HG03095 (cell line): ENCODE results near the gene ITGA11.

Experiments
- ATAC-seq: cut with Tn5 transposase; IDR thresholded peaks from one replicate; pipeline ENCODE4 v1.9.1; 2021; ENCODE audit warnings: moderate library complexity; ENCODE audit not compliant: unreplicated experiment

ITGA11 gene

DNA sequence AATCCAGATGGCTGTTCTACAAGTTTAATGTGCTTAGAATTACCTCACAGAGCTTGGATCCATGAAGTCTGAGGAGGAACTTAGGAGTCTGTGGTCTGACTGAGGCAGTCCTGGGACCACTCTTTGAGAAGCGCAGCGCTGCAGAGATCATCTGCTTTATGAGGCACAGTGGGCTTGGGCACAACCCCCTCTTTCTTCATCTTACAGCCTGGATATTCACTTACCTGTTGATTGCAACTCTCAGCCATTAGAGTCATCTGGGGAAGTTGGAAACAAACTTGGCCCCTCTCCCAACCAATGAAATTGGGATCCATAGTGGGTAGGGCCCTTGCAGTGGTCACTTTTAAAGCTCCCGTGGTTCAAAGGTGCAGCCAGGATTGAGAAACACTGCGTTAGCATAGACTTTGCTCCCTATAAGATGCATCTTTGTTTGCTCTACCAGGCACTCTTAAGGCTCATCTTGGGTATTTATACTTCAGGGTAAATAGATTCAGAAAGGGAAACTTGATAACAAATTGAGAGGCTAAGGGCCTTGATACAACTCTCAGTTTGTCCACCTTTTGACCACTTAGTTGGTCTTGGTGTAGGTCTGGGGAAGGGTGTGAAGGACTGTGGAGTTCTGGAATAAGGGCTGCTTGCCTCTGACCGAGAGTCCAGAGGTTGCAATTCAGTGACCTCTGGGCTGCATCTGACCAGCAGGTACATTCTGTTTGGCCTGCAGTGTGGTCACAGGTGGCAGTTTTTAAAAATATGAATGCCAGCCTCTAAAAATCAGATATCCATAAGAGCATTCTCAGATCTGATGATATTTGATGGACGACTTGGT lies 131.6 kb downstream of the ITGA11 start:
- ATAC-seq, result no peak

DNA sequence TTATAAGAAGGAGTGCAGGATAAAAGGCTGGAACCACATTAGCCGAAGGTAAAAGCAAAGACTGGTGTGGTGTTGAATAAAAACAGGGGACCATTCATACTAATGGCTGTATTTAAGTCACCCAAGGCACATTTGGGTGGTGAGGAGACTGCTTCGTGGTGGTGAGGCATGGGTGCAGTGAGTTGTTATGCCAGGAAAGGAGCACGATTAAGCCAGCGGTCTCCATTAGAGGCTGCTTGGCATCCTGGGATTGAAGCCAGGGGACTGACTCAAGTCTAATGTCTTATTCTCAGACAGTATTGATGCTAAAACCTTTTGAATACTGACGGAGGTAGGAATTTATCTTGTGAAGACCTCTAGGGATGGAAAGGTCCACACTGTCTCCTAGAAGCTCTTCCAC lies 132.5 kb downstream of the ITGA11 start:
- peak; percentile 13 for ATAC-seq

DNA sequence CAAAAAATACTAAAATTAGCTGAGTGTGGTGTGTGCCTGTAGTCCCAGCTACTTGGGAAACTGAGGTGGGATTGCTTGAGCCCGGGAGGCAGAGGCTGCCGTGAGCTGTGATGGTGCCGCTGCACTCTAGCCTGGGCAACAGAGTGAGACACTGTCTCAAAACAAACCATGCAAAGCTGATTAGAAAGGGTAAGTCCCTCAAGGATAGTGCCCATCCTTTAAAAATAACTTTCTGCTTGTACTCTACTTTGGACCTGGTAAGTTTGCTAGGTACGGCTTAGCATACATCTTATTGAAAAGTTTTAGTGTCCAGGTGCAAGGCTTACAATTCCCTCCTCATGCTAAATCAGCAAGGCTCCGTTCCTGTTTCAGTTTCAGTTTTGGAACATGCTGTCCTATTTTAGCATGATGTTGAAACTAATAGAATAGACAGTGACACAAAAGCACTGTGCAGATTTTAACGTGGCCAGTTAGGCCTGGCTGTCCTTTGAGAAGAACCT lies 133.0 kb downstream of the ITGA11 start:
- ATAC-seq, result peak; percentile 80

DNA sequence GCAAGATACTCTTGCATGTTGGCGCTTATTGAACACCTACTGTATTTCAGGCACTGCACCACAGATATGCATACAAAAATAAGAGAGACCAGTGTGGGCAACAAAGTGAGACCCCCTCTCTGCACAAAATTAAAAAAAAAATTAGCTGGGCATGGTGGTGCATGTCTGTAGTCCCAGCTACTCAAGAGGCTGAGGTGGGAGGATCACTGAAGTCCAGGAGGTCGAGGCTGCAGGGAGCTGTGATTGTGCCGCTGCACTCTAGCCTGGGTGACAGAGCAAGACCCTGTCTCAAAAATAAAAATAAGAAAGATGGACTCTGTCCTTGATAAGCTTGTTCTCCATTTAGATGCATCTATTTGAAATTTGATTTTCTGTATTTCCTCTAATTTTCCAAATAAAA lies 133.6 kb downstream of the ITGA11 start:
- no peak for ATAC-seq

DNA sequence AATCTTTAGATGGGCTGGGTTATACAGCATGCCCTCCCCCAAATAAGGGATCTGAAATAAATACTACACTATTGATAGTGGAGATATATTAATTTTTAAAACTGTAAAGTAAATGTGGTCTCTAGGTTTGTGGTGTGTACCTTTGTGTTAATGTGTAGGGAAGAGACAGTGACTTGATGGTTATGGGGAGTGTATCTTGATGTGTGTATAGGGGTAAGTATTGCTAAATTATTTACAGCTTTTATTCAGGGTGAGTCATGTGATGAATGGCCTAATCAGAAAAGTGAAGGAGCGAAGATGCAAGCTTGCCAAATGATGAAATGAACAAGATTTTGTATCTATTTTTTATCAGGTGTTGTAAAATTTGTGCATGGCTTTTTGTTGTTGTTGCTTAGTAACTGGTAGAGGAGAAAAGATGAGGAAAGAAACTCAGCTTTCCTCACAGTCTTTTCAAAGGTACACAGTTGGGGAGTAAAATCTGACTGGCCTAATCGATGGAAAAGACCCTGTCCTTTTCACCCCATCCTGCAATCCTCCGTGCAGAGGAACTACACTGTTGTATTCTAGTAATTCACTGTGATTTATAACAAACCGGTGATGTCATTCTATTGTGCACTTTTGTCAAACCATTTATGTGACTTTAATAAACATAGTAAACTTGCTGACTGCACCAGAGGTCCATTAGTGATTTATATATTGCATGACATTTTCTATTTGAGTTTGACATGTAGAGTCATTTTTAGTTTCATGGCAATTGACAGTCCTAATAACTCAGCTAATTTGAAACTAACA lies 136.8 kb downstream of the ITGA11 start:
- ATAC-seq, result no peak

DNA sequence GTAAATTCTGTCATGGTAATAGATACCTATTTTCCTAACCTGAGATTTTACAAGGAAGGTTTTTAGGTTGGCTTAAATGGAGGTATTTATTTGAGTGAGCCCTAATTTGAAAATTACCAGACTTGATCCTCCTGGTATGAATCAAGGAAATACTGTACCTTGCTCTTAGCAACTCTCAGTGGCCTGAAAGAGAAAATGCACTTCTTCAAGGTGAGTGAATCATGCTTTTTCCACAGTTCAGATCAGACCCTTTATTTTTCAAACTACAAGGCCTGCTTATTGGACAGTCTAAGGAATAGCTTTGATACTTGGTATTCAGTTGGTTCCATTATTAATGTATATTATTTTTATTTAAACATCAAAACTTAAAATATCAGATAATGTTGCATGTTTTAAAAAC lies 139.0 kb downstream of the ITGA11 start:
- no peak for ATAC-seq

DNA sequence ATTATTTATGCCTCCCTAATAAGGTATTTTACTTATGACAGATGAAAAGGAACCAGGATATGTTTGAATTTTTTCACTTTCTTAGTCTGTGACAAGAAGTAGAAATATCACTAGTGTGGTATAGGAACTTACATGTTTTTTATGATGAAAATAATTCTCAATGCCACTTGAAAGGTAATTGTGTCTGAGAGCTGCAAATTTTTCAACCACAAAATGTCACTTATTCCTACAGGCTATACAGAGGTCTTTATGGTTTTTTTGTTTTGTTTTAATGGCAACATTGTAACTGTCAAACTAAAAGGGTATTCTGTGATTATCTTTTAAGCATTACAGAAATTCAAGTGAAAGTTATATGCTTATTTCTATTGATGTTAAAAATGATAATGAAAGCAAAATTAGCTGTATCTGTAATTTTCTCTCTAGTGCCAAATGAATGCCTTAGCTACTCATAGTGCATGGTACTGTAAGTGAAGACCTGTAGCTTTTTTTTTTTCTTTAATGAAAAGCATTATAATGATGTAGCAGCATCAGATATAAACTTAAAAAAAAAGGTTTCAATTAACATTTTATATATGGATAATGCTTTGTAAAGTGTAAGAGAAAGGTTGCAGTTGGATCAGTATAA lies 139.7 kb downstream of the ITGA11 start:
- ATAC-seq, result no peak

DNA sequence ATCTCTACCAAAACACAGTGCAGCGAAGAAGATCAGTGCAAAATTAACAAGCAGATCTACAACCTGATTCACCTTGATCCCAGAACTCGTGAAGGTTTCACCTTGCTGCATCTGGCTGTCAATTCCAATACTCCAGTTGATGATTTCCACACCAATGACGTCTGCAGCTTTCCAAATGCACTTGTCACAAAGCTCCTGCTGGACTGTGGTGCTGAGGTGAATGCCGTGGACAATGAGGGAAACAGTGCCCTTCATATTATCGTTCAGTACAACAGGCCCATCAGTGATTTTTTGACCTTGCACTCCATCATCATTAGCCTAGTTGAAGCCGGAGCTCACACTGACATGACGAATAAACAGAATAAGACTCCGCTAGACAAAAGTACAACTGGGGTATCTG lies 141.2 kb downstream of the ITGA11 start:
- no peak for ATAC-seq

DNA sequence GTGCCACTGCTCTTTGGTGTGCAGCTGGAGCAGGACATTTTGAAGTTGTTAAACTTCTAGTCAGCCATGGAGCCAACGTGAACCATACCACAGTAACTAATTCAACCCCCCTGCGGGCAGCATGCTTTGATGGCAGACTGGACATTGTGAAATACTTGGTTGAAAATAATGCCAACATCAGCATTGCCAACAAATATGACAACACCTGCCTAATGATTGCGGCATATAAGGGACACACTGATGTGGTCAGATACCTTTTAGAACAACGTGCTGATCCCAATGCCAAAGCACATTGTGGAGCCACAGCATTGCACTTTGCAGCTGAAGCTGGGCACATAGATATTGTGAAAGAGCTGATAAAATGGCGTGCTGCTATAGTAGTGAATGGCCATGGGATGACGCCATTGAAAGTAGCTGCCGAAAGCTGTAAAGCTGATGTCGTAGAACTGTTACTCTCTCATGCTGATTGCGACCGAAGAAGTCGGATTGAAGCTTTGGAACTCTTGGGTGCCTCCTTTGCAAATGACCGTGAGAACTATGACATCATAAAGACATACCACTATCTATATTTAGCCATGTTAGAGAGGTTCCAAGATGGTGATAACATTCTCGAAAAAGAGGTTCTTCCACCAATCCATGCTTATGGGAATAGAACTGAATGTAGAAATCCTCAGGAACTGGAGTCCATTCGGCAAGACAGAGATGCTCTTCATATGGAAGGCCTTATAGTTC lies 142.2 kb downstream of the ITGA11 start:
- no peak for ATAC-seq

DNA sequence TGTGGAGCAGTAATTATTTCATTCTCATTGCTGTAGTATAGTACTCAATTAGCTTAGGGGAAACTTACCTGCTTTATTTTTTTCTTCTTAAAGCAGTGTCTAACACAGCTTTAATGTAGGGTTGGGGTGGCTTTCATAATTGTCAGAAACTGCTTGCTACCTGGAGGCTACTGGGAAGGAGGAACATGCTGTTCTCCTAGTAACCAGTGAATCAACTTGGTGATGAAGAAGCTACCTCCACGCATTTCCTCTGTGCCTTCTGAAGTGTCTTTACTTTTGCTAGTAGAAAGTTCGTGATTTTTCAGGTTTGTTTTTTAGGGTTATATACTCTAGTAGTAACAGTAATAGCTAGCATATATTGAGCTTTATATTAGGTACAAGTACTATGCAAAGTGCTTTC lies 142.9 kb downstream of the ITGA11 start:
- no peak for ATAC-seq

DNA sequence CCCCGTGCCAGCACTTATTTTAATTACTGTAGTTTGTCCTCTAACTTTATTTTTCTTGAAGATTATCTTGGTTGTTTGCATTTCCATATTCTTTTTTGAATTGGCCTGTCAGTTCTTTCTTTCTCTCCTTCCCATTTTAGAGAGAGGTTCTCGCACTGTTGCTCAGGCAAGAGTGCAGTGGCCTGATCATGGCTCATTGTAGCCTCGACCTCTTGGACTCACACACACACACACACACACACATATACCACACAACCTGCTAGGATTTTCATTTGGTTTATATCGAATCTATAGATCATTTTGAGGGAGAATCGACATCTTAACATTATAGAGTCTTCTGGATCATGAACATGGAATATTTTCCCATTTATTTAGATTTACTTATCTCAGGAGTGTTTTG lies 145.7 kb downstream of the ITGA11 start:
- no peak for ATAC-seq

DNA sequence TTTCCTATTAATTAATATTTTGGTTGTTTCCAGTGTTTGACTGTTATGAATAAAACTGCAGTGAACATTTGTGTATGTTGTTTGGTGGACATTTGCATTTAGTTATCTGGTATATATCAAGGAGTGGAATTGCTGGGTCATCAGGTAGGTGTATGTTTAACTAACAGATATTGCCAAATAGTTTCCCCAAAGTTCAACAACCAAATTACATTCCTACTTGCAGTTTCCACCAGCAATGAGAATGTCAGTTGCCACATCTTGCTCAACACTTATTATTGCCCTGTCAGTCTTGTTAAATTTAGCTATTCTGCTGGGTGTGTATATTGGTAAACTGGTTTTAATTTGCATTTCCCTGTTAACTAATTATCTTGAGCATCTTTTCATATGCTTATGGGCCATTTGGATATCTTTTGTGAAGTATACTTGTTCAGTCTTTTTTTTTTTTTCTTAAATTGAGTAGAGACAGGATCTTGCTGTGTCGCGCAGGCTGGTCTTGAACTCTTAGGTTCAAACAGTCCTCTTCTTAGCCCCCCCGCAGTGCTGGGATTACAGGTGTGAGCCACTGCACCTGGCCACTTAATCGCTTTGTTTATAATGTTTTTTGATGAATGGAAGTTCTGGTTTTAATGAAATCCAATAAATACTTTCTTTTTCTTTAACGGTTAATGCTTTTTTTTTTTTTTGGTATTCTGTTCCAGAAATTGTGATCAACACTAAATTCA lies 146.5 kb downstream of the ITGA11 start:
- ATAC-seq, result no peak

DNA sequence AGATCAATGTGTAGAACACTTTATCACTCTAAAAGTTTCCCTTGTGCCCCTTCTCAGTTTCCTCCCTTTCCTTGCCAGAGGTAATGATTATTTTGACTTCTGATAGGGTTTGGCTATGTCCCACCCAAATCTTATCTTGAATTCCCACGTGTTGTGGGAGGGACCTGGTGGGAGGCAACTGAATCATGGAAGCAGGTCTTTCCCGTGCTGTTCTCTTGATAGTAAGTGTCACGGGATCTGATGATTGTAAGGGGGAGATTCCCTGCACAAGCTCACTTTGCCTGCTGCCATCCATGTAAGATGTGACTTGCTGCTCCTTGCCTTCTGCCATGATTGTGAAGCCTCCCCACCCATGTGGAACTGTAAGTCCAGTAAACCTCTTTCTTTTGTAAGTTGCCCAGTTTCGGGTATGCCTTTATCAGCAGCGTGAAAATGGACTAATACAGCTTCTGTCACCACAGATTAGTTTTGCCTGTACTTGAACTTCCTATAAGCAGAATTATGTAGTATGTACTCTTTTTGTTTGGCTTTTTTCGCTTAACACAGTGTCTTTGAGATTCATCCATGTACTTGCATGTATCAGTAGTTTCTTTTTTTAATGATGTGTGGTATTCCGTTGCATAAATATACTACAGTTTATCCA lies 147.2 kb downstream of the ITGA11 start:
- no peak for ATAC-seq

DNA sequence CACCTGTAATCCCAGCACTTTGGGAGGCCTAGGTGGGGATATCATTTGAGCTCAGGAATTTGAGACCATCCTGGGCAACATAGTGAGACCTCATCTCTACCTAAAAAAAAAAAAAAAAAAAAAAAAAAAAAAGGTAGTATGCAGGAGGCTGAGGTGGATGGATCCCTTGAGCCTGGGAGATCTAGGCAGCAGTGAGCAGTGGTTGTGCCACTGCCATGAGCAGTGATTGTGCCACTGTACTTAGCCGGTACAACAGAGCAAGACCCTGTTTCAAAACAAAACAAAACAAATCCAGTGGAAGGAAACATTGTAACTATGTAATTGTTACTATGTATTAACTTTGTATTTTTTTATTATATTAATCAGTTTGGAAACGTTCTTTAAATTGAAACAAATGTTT lies 148.6 kb downstream of the ITGA11 start:
- no peak for ATAC-seq

DNA sequence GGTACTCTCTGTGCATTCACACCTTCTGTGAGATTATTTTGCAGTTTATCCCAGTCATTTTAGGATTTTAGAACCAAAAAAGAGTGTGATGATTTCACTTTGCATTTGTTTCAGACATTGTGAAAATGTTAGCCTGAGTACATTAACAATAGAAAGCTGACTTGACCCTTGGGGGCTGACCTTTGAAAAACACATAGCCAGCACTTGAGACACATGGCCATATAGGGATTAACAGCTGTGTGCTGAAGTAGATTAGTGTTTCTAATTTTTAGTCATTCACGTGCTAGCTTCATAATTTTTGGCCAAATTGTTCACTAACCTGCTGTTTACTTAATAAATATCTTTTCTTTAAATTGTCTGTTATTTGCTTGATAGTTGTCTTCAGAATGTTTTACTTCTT lies 151.0 kb downstream of the ITGA11 start:
- ATAC-seq, result no peak

DNA sequence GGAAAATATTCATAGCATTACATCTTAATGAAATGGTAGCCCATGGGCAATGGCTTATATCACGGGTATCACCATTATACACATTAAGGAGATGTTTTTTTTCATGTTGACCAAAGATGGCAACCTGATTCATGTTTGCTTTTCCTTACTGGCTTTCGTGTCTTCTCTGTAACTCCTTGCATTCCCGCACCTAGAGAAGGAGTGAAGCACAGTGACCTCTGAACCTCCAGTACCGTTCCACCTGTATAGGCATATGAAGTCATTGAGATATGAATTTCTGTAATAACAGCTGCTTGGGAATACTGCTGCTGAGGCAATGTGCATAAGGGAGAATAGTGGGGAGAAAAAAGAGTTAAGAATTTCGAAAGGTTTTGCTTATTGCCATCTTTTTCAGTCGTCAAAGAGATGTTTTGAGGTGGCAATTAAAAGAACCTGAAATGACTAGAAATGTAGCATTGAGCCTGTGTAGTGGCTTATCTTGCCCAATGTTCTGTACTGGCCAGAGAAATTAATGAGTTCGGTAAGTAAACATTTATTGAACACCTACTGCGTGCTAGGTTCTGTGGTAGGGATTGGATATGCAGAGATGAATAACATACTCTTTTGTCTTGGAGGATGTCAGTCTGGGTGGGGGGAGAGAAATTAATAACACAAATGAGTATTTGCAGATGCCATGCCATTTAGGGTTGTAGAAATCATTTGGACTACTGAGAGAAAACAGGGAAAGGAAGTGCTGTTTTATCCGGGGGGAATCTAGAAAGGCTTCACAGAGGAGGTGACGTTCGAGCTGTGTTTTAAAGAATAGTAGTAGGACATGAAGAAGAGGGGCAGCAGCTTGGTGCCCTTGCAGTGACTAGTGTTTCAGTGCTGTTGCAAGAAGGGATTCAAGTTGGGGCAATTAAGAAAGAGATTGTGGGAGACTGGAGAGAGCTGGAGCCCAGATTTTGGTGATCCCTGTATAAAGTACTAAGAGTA lies 151.9 kb downstream of the ITGA11 start:
- no peak for ATAC-seq

DNA sequence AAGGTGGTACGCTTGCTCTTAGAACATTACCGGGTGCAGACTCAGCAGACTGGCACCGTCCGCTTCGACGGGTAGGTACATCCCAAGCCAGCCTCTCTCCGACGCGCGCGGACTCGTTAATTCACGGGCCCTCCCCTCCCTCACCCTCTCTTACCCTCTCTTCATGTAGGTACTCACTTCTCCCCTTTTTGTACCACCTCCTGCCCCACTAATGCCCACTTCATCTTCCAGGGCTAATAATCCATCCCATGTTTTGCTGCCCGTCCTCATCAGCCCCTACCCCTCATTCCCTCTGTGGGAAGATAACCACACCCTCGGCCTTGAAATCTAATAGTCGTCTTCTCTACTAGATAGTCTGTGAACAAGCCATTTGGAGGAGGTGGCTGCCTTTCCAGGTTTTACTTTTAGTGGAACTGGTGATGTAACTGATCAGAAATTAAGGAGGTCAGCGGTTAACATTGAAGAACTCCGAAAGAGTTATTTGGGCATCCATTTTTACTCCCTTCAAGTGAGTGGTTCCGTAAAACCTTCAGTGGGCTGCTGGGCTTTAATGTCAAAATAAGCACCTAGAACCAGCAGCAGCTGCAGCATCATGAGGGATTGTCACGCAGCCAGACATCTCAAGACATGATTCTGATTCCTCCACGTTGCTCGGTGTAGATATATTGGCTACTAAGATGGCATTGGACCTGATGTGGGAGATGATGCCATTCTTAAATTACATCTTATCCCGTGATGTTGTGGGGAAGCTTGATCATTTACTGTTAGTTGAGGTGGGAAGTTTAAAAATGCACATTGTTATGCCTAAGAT lies 153.2 kb downstream of the ITGA11 start:
- ATAC-seq, result no peak

DNA sequence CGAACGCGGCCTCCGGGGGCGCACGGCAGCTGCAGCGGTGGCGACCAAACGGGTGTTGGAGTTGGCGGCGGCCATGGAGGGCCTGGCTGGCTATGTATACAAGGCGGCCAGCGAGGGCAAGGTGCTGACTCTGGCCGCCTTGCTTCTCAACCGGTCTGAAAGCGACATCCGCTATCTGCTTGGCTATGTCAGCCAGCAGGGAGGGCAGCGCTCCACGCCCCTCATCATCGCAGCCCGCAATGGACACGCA lies 153.7 kb downstream of the ITGA11 start:
- ATAC-seq, result peak; percentile 55
